Measurements from ENCODE around the gene PIAS4.

The PIAS4 gene

GRCh38 chr19:4023600-4024398 is 16.3 kb downstream of the PIAS4 start:
- H3K27ac ChIP-seq (ENCODE audit: low read length): no peak overlapping the region
- H3K4me1 ChIP-seq (ENCODE audit: insufficient read depth, low read length): no peaks in the 10 kb centered on the region
- H3K9ac ChIP-seq (ENCODE audit: low read depth, low read length): no peak overlapping the region
- no peaks in the 10 kb centered on the region for H3K27me3 ChIP-seq (ENCODE audit: insufficient read depth, low read length)
- peaks cover 32% of the 10 kb centered on the region for H3K36me3 ChIP-seq (ENCODE audit: insufficient read depth, low read depth, low read length)
- no peaks in the 10 kb centered on the region for H3K9me3 ChIP-seq (ENCODE audit: insufficient read depth, low read depth, low read length)
- no peak overlapping the region for H3K4me3 ChIP-seq (ENCODE audit: low read length)

- H3K27me3 ChIP-seq (ENCODE audit: insufficient read depth, low read length): no peaks in the 10 kb centered on the region
- H3K4me3 ChIP-seq (ENCODE audit: low read length): no peak overlapping the region
- H3K36me3 ChIP-seq (ENCODE audit: insufficient read depth, low read depth, low read length): peaks cover 35% of the 10 kb centered on the region
- H3K27ac ChIP-seq (ENCODE audit: low read length): no peak overlapping the region
- H3K4me1 ChIP-seq (ENCODE audit: insufficient read depth, low read length): no peaks in the 10 kb centered on the region
- no peak overlapping the region for H3K9ac ChIP-seq (ENCODE audit: low read depth, low read length)
- no peaks in the 10 kb centered on the region for H3K9me3 ChIP-seq (ENCODE audit: insufficient read depth, low read depth, low read length)
Observed at GRCh38 chr19:4025317-4025716, 17.8 kb downstream of the PIAS4 start.

GRCh38 chr19:4027146-4027545 is 19.6 kb downstream of the PIAS4 start:
- peaks cover 27% of the 10 kb centered on the region for H3K36me3 ChIP-seq (ENCODE audit: insufficient read depth, low read depth, low read length)
- no peak overlapping the region for H3K9ac ChIP-seq (ENCODE audit: low read depth, low read length)
- H3K4me1 ChIP-seq (ENCODE audit: insufficient read depth, low read length): no peaks in the 10 kb centered on the region
- no peaks in the 10 kb centered on the region for H3K9me3 ChIP-seq (ENCODE audit: insufficient read depth, low read depth, low read length)
- no peaks in the 10 kb centered on the region for H3K27me3 ChIP-seq (ENCODE audit: insufficient read depth, low read length)
- no peak overlapping the region for H3K4me3 ChIP-seq (ENCODE audit: low read length)
- H3K27ac ChIP-seq (ENCODE audit: low read length): no peak overlapping the region

- Histone ChIP-seq H3K36me3 (ENCODE audit: insufficient read depth, low read depth, low read length) (peaks cover 41% of the 10 kb centered on the region), H3K9me3 (ENCODE audit: insufficient read depth, low read depth, low read length) (no peaks in the 10 kb centered on the region), H3K27ac (ENCODE audit: low read length) (no peak overlapping the region), H3K4me1 (ENCODE audit: insufficient read depth, low read length) (no peaks in the 10 kb centered on the region), H3K9ac (ENCODE audit: low read depth, low read length) (no peak overlapping the region), H3K27me3 (ENCODE audit: insufficient read depth, low read length) (no peaks in the 10 kb centered on the region), H3K4me3 (ENCODE audit: low read length) (no peak overlapping the region)
Observed at GRCh38 chr19:4028334-4029246, 21.1 kb downstream of the PIAS4 start.

- peaks cover 45% of the 10 kb centered on the region for H3K36me3 ChIP-seq (ENCODE audit: insufficient read depth, low read depth, low read length)
Observed at GRCh38 chr19:4029247-4029614, 21.7 kb downstream of the PIAS4 start.

GRCh38 chr19:4030552-4030951 is 23.0 kb downstream of the PIAS4 start:
- H3K9me3 ChIP-seq (ENCODE audit: insufficient read depth, low read depth, low read length): no peaks in the 10 kb centered on the region
- peaks cover 34% of the 10 kb centered on the region for H3K36me3 ChIP-seq (ENCODE audit: insufficient read depth, low read depth, low read length)
- no peak overlapping the region for H3K4me3 ChIP-seq (ENCODE audit: low read length)
- no peak overlapping the region for H3K27ac ChIP-seq (ENCODE audit: low read length)
- no peaks in the 10 kb centered on the region for H3K27me3 ChIP-seq (ENCODE audit: insufficient read depth, low read length)
- H3K4me1 ChIP-seq (ENCODE audit: insufficient read depth, low read length): no peaks in the 10 kb centered on the region
- H3K9ac ChIP-seq (ENCODE audit: low read depth, low read length): no peak overlapping the region

More at GRCh38 chr19:4029247-4029614, 21.7 kb downstream of the PIAS4 start:
- Histone ChIP-seq H3K4me1 (ENCODE audit: insufficient read depth, low read length) (no peaks in the 10 kb centered on the region), H3K4me3 (ENCODE audit: low read length) (no peak overlapping the region), H3K9ac (ENCODE audit: low read depth, low read length) (no peak overlapping the region), H3K27ac (ENCODE audit: low read length) (no peak overlapping the region), H3K9me3 (ENCODE audit: insufficient read depth, low read depth, low read length) (no peaks in the 10 kb centered on the region), H3K27me3 (ENCODE audit: insufficient read depth, low read length) (no peaks in the 10 kb centered on the region)

GRCh38 chr19:4030981-4031380 is 23.4 kb downstream of the PIAS4 start:
- Histone ChIP-seq H3K4me3 (ENCODE audit: low read length) (no peak overlapping the region), H3K27ac (ENCODE audit: low read length) (no peak overlapping the region), H3K36me3 (ENCODE audit: insufficient read depth, low read depth, low read length) (peaks cover 37% of the 10 kb centered on the region), H3K9me3 (ENCODE audit: insufficient read depth, low read depth, low read length) (peaks cover 4% of the 10 kb centered on the region), H3K9ac (ENCODE audit: low read depth, low read length) (no peak overlapping the region), H3K27me3 (ENCODE audit: insufficient read depth, low read length) (no peaks in the 10 kb centered on the region), H3K4me1 (ENCODE audit: insufficient read depth, low read length) (no peaks in the 10 kb centered on the region)

- peaks cover 6% of the 10 kb centered on the region for H3K9me3 ChIP-seq (ENCODE audit: insufficient read depth, low read depth, low read length)
- H3K4me1 ChIP-seq (ENCODE audit: insufficient read depth, low read length): no peaks in the 10 kb centered on the region
- H3K4me3 ChIP-seq (ENCODE audit: low read length): no peak overlapping the region
- H3K27me3 ChIP-seq (ENCODE audit: insufficient read depth, low read length): no peaks in the 10 kb centered on the region
- no peak overlapping the region for H3K9ac ChIP-seq (ENCODE audit: low read depth, low read length)
- no peak overlapping the region for H3K27ac ChIP-seq (ENCODE audit: low read length)
- peaks cover 39% of the 10 kb centered on the region for H3K36me3 ChIP-seq (ENCODE audit: insufficient read depth, low read depth, low read length)
Observed at GRCh38 chr19:4031420-4031819, 23.9 kb downstream of the PIAS4 start.

- no peak overlapping the region for H3K9ac ChIP-seq (ENCODE audit: low read depth, low read length)
- no peaks in the 10 kb centered on the region for H3K4me1 ChIP-seq (ENCODE audit: insufficient read depth, low read length)
- peaks cover 6% of the 10 kb centered on the region for H3K9me3 ChIP-seq (ENCODE audit: insufficient read depth, low read depth, low read length)
- peaks cover 41% of the 10 kb centered on the region for H3K36me3 ChIP-seq (ENCODE audit: insufficient read depth, low read depth, low read length)
- no peak overlapping the region for H3K27ac ChIP-seq (ENCODE audit: low read length)
- no peak overlapping the region for H3K4me3 ChIP-seq (ENCODE audit: low read length)
- H3K27me3 ChIP-seq (ENCODE audit: insufficient read depth, low read length): no peaks in the 10 kb centered on the region
Observed at GRCh38 chr19:4032436-4032835, 24.9 kb downstream of the PIAS4 start.

- Histone ChIP-seq H3K27me3 (ENCODE audit: insufficient read depth, low read length) (no peaks in the 10 kb centered on the region), H3K36me3 (ENCODE audit: insufficient read depth, low read depth, low read length) (peaks cover 41% of the 10 kb centered on the region), H3K9ac (ENCODE audit: low read depth, low read length) (no peak overlapping the region), H3K9me3 (ENCODE audit: insufficient read depth, low read depth, low read length) (peaks cover 6% of the 10 kb centered on the region), H3K27ac (ENCODE audit: low read length) (no peak overlapping the region), H3K4me1 (ENCODE audit: insufficient read depth, low read length) (no peaks in the 10 kb centered on the region), H3K4me3 (ENCODE audit: low read length) (no peak overlapping the region)
Observed at GRCh38 chr19:4033028-4033956, 25.8 kb downstream of the PIAS4 start.
